ENCODE measurements around the gene CYP24A1.

CYP24A1 gene

DNA sequence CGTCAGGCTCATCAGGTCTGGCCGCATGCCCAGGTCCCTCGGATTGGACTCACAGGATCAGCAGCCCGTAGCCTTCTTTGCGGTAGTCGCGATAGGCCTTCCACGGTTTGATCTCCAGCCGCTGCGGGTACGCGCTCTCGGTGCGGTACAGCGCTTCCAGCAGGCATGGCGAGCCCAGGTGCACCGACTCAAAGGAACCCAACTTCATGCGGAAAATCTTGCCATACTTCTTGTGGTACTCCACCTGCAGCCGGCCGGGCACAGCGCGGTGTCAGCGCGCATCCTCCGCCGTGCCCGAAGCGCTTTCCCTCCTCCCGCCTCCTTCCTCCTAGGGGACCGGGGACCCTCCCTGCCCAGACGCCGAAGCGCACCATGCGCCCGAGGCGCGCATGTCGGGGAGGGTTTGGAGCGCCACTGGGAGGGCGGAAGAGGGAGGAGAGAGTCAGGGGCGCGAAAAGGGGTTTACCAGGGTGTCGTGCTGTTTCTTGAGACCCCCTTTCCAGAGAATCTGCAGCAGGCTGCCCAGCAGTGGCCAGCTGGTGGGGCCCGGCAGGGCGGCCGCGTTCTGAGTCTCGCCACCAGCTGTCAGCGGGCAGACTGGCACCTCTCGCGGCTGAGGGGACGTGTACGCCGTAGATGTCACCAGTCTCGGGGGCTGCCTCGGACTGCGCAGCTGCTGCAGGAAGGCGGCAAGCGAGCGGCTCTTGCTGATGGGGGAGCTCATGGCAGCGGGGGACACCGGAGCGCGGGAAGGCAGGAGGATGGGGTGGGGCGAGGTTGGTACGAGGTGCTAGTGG lies 732 bp downstream of the CYP24A1 start:
- no peak for DNase-seq

DNA sequence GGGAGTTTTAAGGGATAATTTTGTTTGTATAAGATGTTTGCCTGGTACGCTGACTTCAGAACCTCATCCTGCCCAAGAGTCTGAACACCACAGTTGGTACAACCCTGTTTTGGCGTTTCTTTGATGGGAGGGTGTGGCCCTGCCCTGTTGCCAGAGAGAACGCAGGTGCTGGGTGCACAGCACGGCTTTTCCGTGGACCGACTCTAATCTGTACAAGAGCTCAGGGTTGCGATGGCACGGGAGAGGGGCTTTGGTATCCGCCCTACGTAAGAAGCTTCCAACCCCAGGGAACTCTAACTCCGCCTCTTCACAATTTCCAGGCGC lies 1.3 kb downstream of the CYP24A1 start:
- no peak for DNase-seq

GRCh38 chr20:54170963-54171362 lies 2.8 kb downstream of the CYP24A1 start:
- DNase-seq, result no peak

DNA sequence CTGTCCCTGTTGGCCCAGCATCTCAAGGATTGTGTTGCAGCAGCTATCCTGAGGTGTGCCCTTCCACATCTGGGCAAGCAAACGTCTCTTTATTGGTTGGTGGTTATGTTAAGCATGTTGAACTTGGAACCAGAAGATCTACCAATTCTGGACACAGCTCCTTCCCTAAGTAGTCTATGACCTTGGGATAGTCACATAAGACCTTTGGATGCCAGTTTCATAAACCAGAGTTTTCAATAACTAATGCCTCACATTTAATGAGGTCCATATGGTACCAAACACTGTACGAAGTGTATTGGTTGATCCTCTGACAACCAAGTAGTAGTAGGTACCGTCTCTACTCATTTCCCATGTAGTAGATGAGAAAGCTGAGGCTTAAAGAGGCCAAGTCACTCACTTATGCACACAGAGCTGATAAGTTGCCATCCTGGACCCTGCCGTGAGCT lies 3.7 kb downstream of the CYP24A1 start:
- DNase-seq, result no peak

DNA sequence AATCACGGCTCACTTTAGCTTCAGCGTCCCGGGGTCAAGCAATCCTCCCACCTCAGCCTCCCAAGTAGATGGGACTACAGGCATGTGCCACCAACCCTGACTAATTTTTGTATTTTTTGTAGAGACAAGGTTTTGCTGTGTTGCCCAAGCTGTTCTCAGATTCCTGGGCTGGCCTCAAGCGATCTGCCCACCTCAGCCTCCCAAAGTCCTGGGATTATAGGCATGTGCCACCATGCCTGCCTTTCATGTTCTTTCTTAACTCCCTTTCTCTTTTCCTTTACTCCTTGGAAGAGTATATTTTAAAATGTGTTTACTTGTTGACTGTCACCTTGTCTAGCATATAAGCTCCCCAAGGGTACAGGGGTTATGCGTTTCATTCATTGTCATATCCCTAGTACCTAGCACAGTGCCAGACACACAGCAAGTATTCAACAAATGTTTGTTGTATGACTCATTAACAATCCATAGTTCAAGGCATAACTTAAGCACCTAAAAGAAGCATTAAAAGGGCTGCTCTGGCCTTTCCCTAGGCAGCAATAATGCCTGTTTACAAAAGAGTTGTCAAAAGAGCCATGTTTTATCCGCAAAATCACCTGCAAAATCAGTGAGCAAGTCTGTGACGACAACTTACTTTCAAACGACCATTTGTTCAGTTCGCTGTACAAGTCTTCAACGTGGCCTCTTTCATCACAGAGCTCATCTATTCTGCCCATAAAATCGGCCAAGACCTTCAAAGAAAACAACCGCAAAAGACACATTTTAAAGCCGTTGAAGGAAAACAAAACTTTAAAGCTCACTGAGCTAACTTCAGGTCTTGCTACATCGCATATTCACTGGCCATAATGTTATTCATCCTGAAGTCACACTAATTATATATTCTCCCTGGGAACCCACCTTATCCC lies 4.6 kb downstream of the CYP24A1 start:
- DNase-seq, result no peak

GRCh38 chr20:54167909-54168872 lies 5.6 kb downstream of the CYP24A1 start:
- DNase-seq, result no peak

- no peak for DNase-seq
Measured at GRCh38 chr20:54166987-54167662, 6.7 kb downstream of the CYP24A1 start.

GRCh38 chr20:54165803-54166202 lies 8.0 kb downstream of the CYP24A1 start:
- DNase-seq, result no peak

DNA sequence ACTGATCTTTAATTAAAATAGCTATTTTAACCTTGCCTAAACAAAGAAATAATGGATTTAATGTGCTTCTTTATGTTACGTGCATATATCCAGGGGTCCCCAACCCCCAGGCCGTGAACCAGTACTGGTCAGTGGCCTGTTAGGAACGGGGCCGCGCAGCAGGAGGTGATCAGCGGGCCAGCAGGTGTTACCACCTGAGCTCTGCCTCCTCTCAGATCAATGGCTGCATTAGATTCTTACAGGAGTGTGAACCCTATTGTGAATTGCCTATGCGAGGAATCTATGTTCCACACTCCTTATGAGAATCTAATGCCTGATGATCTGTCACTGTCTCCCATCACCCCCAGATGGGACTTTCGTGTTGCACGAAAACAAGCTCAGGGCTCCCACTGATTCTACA lies 8.8 kb downstream of the CYP24A1 start:
- DNase-seq, result no peak

DNA sequence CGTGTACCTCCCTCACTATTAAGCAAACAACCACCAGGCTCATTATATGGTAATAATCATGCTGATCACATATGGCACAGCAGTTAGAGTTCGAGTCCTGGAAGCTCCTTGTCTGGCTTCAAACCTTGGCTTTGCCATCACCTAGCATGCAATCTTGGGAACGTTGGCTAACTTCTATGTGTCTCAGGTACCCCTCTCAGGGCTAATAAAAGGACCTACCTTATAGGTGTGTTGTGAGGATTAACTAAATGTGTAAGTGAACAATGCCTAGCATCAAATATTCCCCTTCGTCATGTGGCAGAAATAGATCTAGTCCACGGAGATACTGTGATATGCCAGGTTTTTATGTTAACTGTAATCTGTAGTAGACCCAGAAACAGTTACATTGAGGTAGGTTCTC lies 10.4 kb downstream of the CYP24A1 start:
- DNase-seq, result no peak

- no peak for DNase-seq
Measured at GRCh38 chr20:54162378-54163009, 11.3 kb downstream of the CYP24A1 start.

- DNase-seq, result no peak
Measured at GRCh38 chr20:54161821-54162149, 12.0 kb downstream of the CYP24A1 start.

- no peak for DNase-seq
Measured at GRCh38 chr20:54161008-54161820, 12.6 kb downstream of the CYP24A1 start.

DNA sequence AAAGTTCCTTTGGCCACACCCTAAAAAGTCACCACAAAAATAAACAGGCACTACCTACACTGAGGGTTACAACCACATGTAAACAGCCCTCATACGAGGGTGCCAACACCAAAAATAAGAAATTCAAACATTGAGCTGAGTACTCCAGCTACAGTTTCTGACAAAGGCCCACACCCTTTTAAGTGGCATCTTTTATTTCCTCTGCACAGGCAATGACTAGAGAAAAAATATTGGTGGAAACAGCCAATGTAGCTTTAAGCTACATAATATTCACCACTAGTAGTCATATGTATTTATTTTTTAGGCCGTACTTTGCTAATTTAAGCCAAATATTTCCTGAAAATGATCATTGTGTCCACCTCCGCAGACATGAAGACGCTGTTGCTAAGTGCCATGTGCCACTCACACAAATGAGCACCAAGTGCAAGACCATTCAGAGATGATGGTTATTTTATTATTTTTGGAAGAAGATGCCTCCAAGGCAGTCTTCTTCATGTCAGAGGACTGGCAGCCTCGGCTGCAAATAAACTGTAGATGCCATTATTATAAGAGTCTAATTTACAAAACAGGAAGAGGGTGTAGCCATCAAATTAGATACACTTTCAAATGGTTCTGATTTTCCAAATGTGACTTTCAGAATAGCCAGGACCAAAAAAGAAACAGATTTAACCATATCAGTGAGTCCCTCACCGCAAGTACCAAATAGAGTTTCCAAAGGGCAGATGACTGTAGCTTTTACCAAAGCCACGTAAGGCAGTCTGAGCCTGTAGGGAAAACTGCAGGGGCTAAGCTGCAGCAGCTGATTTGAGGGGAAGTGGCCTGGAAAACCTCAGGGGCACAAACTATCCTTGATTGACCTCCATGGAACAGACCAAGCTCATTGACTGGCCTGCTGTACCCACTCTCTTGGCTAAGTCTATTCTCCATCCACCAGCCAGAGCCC lies 13.4 kb downstream of the CYP24A1 start:
- no peak for DNase-seq

DNA sequence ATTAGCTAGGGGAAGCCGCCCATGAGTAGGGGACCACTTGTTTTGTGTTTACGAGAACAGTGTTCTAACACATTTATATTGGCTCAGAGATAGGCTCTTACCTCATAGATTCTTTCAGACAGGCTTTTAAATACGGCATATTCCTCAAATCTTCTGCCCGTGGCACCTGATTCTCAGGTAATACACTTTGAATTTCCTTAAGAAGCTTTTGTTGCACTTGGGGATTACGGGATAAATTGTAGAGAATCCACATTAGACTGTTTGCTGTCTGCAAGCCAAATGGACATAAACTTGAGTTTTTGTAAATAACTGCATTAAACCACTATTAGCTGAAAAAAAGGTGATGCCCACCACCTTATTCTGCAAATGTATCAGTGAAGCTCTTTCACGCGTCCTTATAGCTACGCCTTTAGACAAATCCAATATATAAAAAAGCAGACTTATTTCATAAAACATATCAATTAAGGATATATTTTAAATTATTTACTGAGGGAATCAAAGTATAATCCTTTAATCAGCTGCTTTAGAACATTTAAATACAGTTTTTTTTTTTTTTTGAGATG lies 14.8 kb downstream of the CYP24A1 start:
- no peak for DNase-seq

GRCh38 chr20:54158226-54158625 lies 15.6 kb downstream of the CYP24A1 start:
- DNase-seq, result no peak

DNA sequence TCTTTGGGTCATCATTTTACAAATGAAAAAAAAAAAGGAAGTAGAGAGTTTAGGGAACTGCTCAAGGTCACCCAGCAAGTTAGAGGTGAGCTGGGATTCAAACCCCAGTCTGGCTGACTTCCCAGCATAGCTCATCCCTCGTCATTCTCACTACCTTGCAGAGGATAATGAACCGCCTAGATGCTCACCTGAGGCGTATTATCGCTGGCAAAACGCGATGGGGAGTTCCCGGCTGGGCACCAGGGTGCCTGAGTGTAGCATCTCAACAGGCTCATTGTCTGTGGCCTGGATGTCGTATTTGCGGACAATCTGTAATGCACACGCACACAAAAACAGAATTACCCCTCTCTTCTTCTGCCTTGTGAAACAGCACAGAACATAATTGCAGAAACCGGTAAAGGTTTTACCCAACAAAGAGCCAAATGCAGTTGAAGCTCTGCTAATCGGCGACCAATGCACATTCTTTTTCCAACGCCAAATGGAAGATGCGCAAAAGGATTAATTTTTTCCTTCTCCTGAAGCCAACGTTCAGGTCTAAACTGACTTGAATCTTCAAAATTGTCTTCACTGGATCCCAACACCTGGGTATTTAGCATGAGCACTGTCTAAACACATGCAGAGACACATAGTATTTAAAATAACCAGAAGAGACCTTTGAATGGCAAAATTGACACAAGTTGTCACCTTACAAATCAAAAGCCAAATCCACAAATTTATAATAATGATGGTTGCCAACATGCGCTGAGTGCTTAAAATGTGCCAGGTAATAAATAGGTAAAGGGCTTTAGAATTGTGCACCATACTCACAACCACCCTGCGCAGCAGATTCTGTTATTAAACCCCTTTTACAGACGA lies 16.6 kb downstream of the CYP24A1 start:
- DNase-seq, result no peak

GRCh38 chr20:54156522-54156921 lies 17.3 kb downstream of the CYP24A1 start:
- DNase-seq, result no peak
